GM12874 (cell line): ENCODE results near the gene RPL7A.

Experiments
- TF ChIP-seq, protein P1 (sequence below): IDR thresholded peaks from 2 replicates; pipeline ENCODE4 v1.5.1; 2011; ENCODE audit warnings: low read depth, mild to moderate bottlenecking, control low read depth, low read length, moderate library complexity; ENCODE audit not compliant: insufficient read depth

Gene RPL7A

GRCh38 chr9:133333011-133333410 is 15.0 kb upstream of the RPL7A start:
- TF ChIP-seq, protein P1, sequence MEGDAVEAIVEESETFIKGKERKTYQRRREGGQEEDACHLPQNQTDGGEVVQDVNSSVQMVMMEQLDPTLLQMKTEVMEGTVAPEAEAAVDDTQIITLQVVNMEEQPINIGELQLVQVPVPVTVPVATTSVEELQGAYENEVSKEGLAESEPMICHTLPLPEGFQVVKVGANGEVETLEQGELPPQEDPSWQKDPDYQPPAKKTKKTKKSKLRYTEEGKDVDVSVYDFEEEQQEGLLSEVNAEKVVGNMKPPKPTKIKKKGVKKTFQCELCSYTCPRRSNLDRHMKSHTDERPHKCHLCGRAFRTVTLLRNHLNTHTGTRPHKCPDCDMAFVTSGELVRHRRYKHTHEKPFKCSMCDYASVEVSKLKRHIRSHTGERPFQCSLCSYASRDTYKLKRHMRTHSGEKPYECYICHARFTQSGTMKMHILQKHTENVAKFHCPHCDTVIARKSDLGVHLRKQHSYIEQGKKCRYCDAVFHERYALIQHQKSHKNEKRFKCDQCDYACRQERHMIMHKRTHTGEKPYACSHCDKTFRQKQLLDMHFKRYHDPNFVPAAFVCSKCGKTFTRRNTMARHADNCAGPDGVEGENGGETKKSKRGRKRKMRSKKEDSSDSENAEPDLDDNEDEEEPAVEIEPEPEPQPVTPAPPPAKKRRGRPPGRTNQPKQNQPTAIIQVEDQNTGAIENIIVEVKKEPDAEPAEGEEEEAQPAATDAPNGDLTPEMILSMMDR, result no peak

- TF ChIP-seq, protein P1, result no peak
Measured at GRCh38 chr9:133333566-133333965, 14.5 kb upstream of the RPL7A start.

- TF ChIP-seq, protein P1, result no peak
Measured at GRCh38 chr9:133334161-133334560, 13.9 kb upstream of the RPL7A start.

GRCh38 chr9:133335924-133336811 is 11.8 kb upstream of the RPL7A start, which contains the start of gene SURF6:
SURF6 (minus strand) TSS chr9:133336188; CDS start chr9:133336132, 56 bp downstream.
- TF ChIP-seq, protein P1, result no peak

- TF ChIP-seq, protein P1, result no peak
Measured at GRCh38 chr9:133339641-133340040, 8.4 kb upstream of the RPL7A start.

GRCh38 chr9:133340256-133340655 is 7.8 kb upstream of the RPL7A start:
- TF ChIP-seq, protein P1, result no peak

GRCh38 chr9:133340916-133341315 is 7.1 kb upstream of the RPL7A start:
- TF ChIP-seq, protein P1, result no peak
